Measurements from ENCODE around the gene OPALIN.

DNA sequence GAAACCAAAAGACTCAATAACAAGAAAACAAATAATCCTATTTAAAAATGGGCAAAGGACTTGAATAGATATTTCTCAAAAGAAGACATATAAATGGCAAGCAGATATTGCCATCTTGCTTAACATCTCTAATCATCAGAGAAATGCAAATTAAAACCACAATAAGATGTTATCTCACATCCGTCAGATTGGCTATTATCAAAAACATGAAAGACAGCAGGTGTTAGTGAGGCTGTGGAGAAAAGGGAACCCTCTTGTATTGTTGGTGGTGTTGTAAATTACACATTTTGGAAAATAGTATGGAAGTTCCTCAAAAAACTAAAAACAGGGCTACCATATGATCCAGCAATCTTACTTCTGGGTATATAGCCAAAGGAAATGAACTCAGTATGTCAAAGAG lies 25.7 kb downstream of the OPALIN start:
- TF ChIP-seq CTCF (IDR thresholded peaks at IDR 0.05 in 8 of 11, conservative IDR thresholded peaks at IDR 0.05 in 3 of 11), result no peak
- no peak for TF ChIP-seq POLR2A (IDR thresholded peaks at IDR 0.05)

Measured in spleen (tissue), 7 donors.